Sigmoid colon (tissue), 7 donors: ENCODE data around the gene FAM47A. TPM values are rescaled to one million over a fixed set of nuclear protein-coding genes. Genes with fewer than 3 reads are reported as not detected.

Source experiments
- DNase-seq: peaks from one replicate; pipeline ENCODE4 v3.0.0-alpha.2; 2019
- H3K27ac ChIP-seq, 4 donors: fragments of 200-600 bp; sonication (generic); one replicate each; pipeline ENCODE4 v1.5.1; 2016 to 2019; ENCODE audit warnings: mild to moderate bottlenecking in 1 of 4
- H3K27me3 ChIP-seq, 3 donors: fragments of 200-600 bp; sonication (generic); one replicate each; pipeline ENCODE4 v1.5.1; 2019; ENCODE audit warnings: mild to moderate bottlenecking in 1 of 3
- H3K36me3 ChIP-seq, 4 donors: fragments of 200-600 bp; sonication (generic); one replicate each; pipeline ENCODE4 v1.5.1; 2016 to 2019
- H3K4me1 ChIP-seq, 4 donors: fragments of 200-600 bp; sonication (generic); one replicate each; pipeline ENCODE4 v1.5.1; 2017 to 2019
- H3K4me3 ChIP-seq, 4 donors: fragments of 200-600 bp; sonication (generic); one replicate each; pipeline ENCODE4 v1.5.1; 2017 to 2019; ENCODE audit warnings: mild to moderate bottlenecking in 2 of 4, moderate library complexity in 1 of 4
- H3K9me3 ChIP-seq, 4 donors: fragments of 200-600 bp in 3 of 4; sonication (generic) in 3 of 4; one replicate each; pipeline versions ENCODE4 v1.5.1 to v1.6.1; 2013 to 2019
- CTCF ChIP-seq, 4 experiments: fragments of 450-650 bp in 3 of 4; fragments of 200-600 bp in 1 of 4; IDR thresholded peaks; one replicate each; pipeline ENCODE4 v1.5.1; 2016 to 2019; ENCODE audit warnings: antibody characterized with exemption in 4 of 4, mild to moderate bottlenecking in 3 of 4, moderate library complexity in 2 of 4
- EP300 ChIP-seq, 4 donors: sonication (generic); formaldehyde crosslinking; IDR thresholded peaks; one replicate each; pipeline ENCODE4 v1.6.1; 2017; ENCODE audit warnings: antibody characterized with exemption in 4 of 4
- POLR2A ChIP-seq, 2 donors: fragments of 450-650 bp; IDR thresholded peaks; one replicate each; pipeline ENCODE4 v1.6.1; 2016; ENCODE audit warnings: antibody characterized with exemption in 2 of 2, mild to moderate bottlenecking in 2 of 2, moderate library complexity in 2 of 2
- POLR2AphosphoS5 ChIP-seq, 4 donors: sonication (generic); formaldehyde crosslinking; IDR thresholded peaks; one replicate each; pipeline ENCODE4 v1.6.1; 2017; ENCODE audit warnings: antibody characterized with exemption in 4 of 4
- WGBS, 2 donors: extraction: QIAGEN DNeasy Blood & Tissue Kit; methylation state at CpG; one replicate each; pipeline ENCODE4 v1.1.7; 2013; 5-methylcytosine and 5-hydroxymethylcytosine counted together
- intact Hi-C: fragments of 100-400 bp; cut with DNase I; formaldehyde crosslinking; loops from one replicate; pipeline ENCODE4 v1.15.1; 2023
- polyA plus RNA-seq, 3 donors: library from polyadenylated mRNA; stranded (reverse); fragments of 200-250 nt; gene quantifications; one replicate each; pipeline ENCODE4 v1.2.3, GENCODE V29; 2013
- total RNA-seq, 4 donors: library from RNA; depleted of rRNA; stranded (reverse); fragments of >200 nt; gene quantifications; one replicate each; pipeline ENCODE4 v1.1.0, GENCODE V29; 2016
- donor health status: healthy with polysubstance abuse.
- donor health status: Bipolar disorder and iron deficiency.
- donor health status: healthy.

FAM47A gene
- total and polyA plus RNA-seq, 7 donors: not detected

- no peaks in the 10 kb centered on the region for H3K36me3 ChIP-seq
- H3K9me3 ChIP-seq: no peaks in the 10 kb centered on the region
- H3K4me1 ChIP-seq: no peaks in the 10 kb centered on the region
- intact Hi-C loops: no loop called here
- TF ChIP-seq EP300 (IDR thresholded peaks at IDR 0.05) (no peak), POLR2AphosphoS5 (IDR thresholded peaks at IDR 0.05) (no peak), CTCF (IDR thresholded peaks at IDR 0.05) (no peak), POLR2A (IDR thresholded peaks at IDR 0.05) (no peak)
- H3K27ac ChIP-seq: no peak overlapping the region
- DNase-seq: no peak
- 96 to 98% methylated on average over 41 of the region's 41 CpGs for WGBS, 2 donors
- H3K27me3 ChIP-seq: no peaks in the 10 kb centered on the region
- H3K4me3 ChIP-seq: no peak overlapping the region
These were observed 952 bp downstream of the FAM47A start for GRCh38 chrX:34130980-34131744.

DNA sequence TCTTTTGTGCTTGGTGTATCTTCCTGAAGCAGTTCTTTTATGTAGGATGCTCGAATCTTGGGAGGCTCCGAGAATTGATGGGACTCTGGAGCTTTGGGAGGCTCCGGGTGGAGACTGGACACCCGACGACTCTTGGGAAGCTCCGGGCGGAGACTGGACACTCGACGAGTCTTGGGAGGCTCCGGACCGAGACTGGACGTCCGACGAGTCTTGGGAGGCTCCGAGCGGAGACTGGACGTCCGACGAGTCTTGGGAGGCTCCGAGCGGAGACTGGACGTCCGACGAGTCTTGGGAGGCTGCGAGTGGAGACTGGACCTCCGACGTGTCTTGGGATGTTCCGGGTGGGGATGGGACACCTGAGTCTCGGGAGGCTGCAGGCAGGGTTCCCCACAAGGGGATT, 1.6 kb downstream of the FAM47A start:
- Histone ChIP-seq H3K27ac (no peak overlapping the region), H3K4me3 (no peak overlapping the region), H3K4me1 (no peaks in the 10 kb centered on the region), H3K36me3 (no peaks in the 10 kb centered on the region), H3K27me3 (no peaks in the 10 kb centered on the region), H3K9me3 (no peaks in the 10 kb centered on the region)
- no peak for DNase-seq
- intact Hi-C loops: no loop called here
- 92 to 94% methylated on average over 29 of the region's 29 CpGs for WGBS, 2 donors
- TF ChIP-seq CTCF (IDR thresholded peaks at IDR 0.05) (no peak), EP300 (IDR thresholded peaks at IDR 0.05) (no peak), POLR2A (IDR thresholded peaks at IDR 0.05) (no peak), POLR2AphosphoS5 (IDR thresholded peaks at IDR 0.05) (no peak)

GRCh38 chrX:34126011-34126410, 6.1 kb downstream of the FAM47A start:
- no peak for DNase-seq
- Histone ChIP-seq H3K4me1 (no peaks in the 10 kb centered on the region), H3K36me3 (no peaks in the 10 kb centered on the region), H3K27ac (no peak overlapping the region), H3K27me3 (no peaks in the 10 kb centered on the region), H3K4me3 (no peak overlapping the region), H3K9me3 (no peaks in the 10 kb centered on the region)
- intact Hi-C loops: no loop called here
- TF ChIP-seq POLR2A (IDR thresholded peaks at IDR 0.05) (no peak), POLR2AphosphoS5 (IDR thresholded peaks at IDR 0.05) (no peak), CTCF (IDR thresholded peaks at IDR 0.05) (no peak), EP300 (IDR thresholded peaks at IDR 0.05) (no peak)
- WGBS, 2 donors: 87 to 94% methylated on average over 5 of the region's 5 CpGs

- H3K27me3 ChIP-seq: no peaks in the 10 kb centered on the region
- H3K4me1 ChIP-seq: no peaks in the 10 kb centered on the region
- H3K4me3 ChIP-seq: no peak overlapping the region
- no peak for DNase-seq
- no peak overlapping the region for H3K27ac ChIP-seq
- H3K9me3 ChIP-seq: no peaks in the 10 kb centered on the region
- intact Hi-C loops: no loop called here
- 45 to 93% methylated on average over 2 of the region's 2 CpGs for WGBS, 2 donors
- no peak for TF ChIP-seq CTCF (IDR thresholded peaks at IDR 0.05)
- no peak for TF ChIP-seq POLR2A (IDR thresholded peaks at IDR 0.05)
- no peak for TF ChIP-seq POLR2AphosphoS5 (IDR thresholded peaks at IDR 0.05)
- TF ChIP-seq EP300 (IDR thresholded peaks at IDR 0.05): no peak
- H3K36me3 ChIP-seq: no peaks in the 10 kb centered on the region
These were observed 13.0 kb downstream of the FAM47A start for GRCh38 chrX:34119122-34119521.

DNA sequence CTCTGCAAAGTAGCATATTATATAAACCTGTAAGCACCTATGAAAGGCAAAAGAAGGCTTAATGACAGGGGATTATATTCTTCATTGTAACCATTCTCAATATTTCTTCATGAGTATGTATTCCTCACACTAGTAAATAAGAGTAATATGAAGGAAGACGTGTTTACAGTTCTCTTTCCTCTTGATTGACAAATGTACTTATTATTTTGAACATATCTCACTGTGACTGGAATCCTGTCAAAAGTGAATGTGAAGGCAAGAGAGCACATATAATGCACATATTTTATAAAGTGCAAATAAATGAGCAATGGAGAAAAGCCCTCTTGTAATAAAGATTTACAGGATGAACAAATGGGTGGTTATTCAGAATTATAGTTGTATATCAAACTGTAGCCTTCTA, 19.7 kb downstream of the FAM47A start:
- H3K27ac ChIP-seq: no peak overlapping the region
- no peak overlapping the region for H3K4me3 ChIP-seq
- no peaks in the 10 kb centered on the region for H3K9me3 ChIP-seq
- no peak for TF ChIP-seq POLR2AphosphoS5 (IDR thresholded peaks at IDR 0.05)
- no peak for TF ChIP-seq CTCF (IDR thresholded peaks at IDR 0.05)
- TF ChIP-seq POLR2A (IDR thresholded peaks at IDR 0.05): no peak
- TF ChIP-seq EP300 (IDR thresholded peaks at IDR 0.05): no peak
- DNase-seq: no peak
- no peaks in the 10 kb centered on the region for H3K27me3 ChIP-seq
- intact Hi-C loops: no loop called here
- no peaks in the 10 kb centered on the region for H3K36me3 ChIP-seq
- no peaks in the 10 kb centered on the region for H3K4me1 ChIP-seq
- 74 to 76% methylated on average over 1 of the region's 1 CpG for WGBS, 2 donors
